ENCODE data around the gene CPN1. TPM values are rescaled to one million over a fixed set of nuclear protein-coding genes. Genes with fewer than 3 reads are reported as not detected.

Gene CPN1
- total and polyA plus RNA-seq, 2 of the 8 experiments (the other 6 are each of a cell fraction or from before 2014, with no cell fraction given), result 0.15 to 0.20 TPM

- TF ChIP-seq GTF2F1 (IDR thresholded peaks at IDR 0.05; ENCODE audit: borderline replicate concordance, low read depth, low read length), result no peak
These were observed 75.3 kb downstream of the CPN1 start (continued) for GRCh38 chr10:100006243-100006886.
